A673 (cell line): ENCODE data around the gene CTSZ. TPM values are rescaled to one million over a fixed set of nuclear protein-coding genes. Genes with fewer than 3 reads are reported as not detected.

Source experiments
- BruUV-seq: library from RNA; stranded (reverse); fragments of 400-500 nt; replicated peaks from 2 replicates; lab custom pipeline; 2021; lab: Mats Ljungman, UMichigan
- CTCF ChIA-PET: fragments of 300-600 bp; sonication (Branson Sonifier 250); formaldehyde crosslinking; loops from one replicate; lab custom pipeline; 2022; ENCODE audit warnings: antibody characterized with exemption; lab: Charles Lee
- POLR2A ChIA-PET: fragments of 300-600 bp; sonication (Branson Sonifier 250); formaldehyde crosslinking; loops from one replicate; lab custom pipeline; 2022; ENCODE audit warnings: antibody characterized with exemption; ENCODE audit not compliant: low non-redundant PET; lab: Charles Lee
- DNase-seq: peaks from one replicate; pipeline ENCODE4 v3.0.0-alpha.2; 2015; ENCODE audit warnings: low spot score
- H3K27ac ChIP-seq: fragments of 200-600 bp; sonication (generic); 2 replicates; pipeline ENCODE4 v1.5.1; 2016; ENCODE audit warnings: mixed run types, low read depth, mild to moderate bottlenecking, mixed read lengths, antibody characterized with exemption, low read length; ENCODE audit not compliant: poor library complexity, severe bottlenecking
- H3K27me3 ChIP-seq: fragments of 200-600 bp; sonication (generic); replicated peaks from 2 replicates; pipeline ENCODE4 v1.6.1; 2017; ENCODE audit warnings: mixed run types, low read depth, mild to moderate bottlenecking, mixed read lengths, antibody characterized with exemption, low read length; ENCODE audit not compliant: insufficient read depth, poor library complexity
- H3K36me3 ChIP-seq: fragments of 200-600 bp; sonication (generic); 2 replicates; pipeline ENCODE4 v1.6.1; 2016; ENCODE audit warnings: mixed run types, mild to moderate bottlenecking, mixed read lengths, antibody characterized with exemption, low read length; ENCODE audit not compliant: insufficient read depth, poor library complexity, severe bottlenecking
- H3K4me1 ChIP-seq: fragments of 200-600 bp; sonication (generic); 2 replicates; pipeline ENCODE4 v1.6.1; 2017; ENCODE audit warnings: mixed run types, mild to moderate bottlenecking, mixed read lengths, antibody characterized with exemption, low read length; ENCODE audit not compliant: insufficient read depth, poor library complexity, severe bottlenecking
- H3K4me3 ChIP-seq: fragments of 200-600 bp; sonication (generic); 2 replicates; pipeline ENCODE4 v1.5.1; 2016; ENCODE audit warnings: low read depth, mixed run types, mild to moderate bottlenecking, mixed read lengths, low read length; ENCODE audit not compliant: poor library complexity, severe bottlenecking
- H3K9me3 ChIP-seq: fragments of 200-600 bp; sonication (generic); 2 replicates; pipeline ENCODE4 v1.6.1; 2016; ENCODE audit warnings: mixed run types, low read depth, mild to moderate bottlenecking, mixed read lengths, antibody characterized with exemption, low read length; ENCODE audit not compliant: poor library complexity, severe bottlenecking
- CTCF ChIP-seq: fragments of 300-800, 200-600 bp; sonication (generic); conservative IDR thresholded peaks from 2 replicates; pipeline ENCODE4 v1.5.1; 2017; ENCODE audit warnings: low read depth, mild to moderate bottlenecking, antibody characterized with exemption, low read length, moderate library complexity, mixed read lengths
- EZH2 ChIP-seq: fragments of 200-600 bp; sonication (generic); IDR thresholded peaks from 2 replicates; pipeline ENCODE4 v1.6.1; 2017; ENCODE audit warnings: borderline replicate concordance, low read depth, mild to moderate bottlenecking, mixed read lengths, antibody characterized with exemption, low read length; ENCODE audit not compliant: poor library complexity, severe bottlenecking
- intact Hi-C: fragments of 100-400 bp; cut with micrococcal nuclease; formaldehyde crosslinking; loops from one replicate; pipeline ENCODE4 v1.10.0; 2022; ENCODE audit not compliant: unreplicated experiment
- total RNA-seq: library from RNA; stranded (reverse); gene quantifications from 2 replicates; pipeline ENCODE4 v1.2.3, GENCODE V29; 2021

The CTSZ gene
- total RNA-seq, 1 experiment from 2014 or later, result 1.2 TPM

DNA sequence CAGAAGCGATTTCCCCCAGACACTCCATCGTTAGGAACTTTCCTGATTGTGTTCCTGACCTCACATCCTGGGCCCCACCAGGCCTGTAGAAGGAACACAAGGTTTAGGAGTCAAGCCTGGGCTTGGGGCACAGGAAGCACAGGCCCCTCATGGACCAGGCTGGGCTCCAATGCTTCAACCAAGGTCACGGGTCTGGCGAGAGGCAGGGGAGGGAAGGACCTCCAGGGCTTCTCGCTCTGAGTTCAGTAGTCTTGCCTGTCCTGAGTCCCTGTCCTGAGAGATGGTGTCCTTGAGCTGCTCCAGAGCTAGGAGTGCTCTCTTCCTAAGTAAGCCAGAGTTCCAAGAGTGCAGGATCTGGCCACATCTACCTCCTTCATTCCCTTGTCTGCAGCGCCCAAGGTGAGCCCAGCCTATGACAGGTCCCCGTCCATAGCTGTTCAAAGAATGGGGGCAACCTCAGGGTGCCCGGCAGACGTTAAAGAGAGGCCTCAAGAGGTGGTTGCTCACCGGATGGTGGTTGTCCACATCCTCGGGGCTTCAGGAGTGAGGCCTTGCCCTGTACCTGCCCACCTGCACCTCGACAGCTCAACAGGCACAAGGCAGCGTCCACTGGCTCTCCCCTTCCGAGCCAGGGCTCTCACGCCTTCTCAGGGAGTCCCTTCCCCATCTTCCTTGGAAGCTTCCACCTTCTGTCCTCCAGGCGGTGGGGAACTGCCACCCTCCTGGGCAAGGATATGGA lies 10.6 kb upstream of the CTSZ start:
- Histone ChIP-seq H3K36me3 (no peaks in the 10 kb centered on the region), H3K4me3 (no peak overlapping the region), H3K27me3 (no peaks in the 10 kb centered on the region), H3K9me3 (no peaks in the 10 kb centered on the region), H3K4me1 (peaks cover 15% of the 10 kb centered on the region), H3K27ac (no peak overlapping the region)
- intact Hi-C loops, result no loop called here
- no peak for DNase-seq
- CTCF ChIA-PET, result no interaction called here
- TF ChIP-seq CTCF (no peak), EZH2 (no peak)
- no TSS peak for BruUV-seq
- POLR2A ChIA-PET, result no interaction called here

- no peaks in the 10 kb centered on the region for H3K9me3 ChIP-seq
- ChIA-PET POLR2A (interaction anchor here (1.0 kb wide), 1 partner anchor 30 kb away, joined by 3 read pairs; no protein-coding TSS in a partner anchor), CTCF (no interaction called here)
- H3K27ac ChIP-seq, result no peak overlapping the region
- intact Hi-C loops, result no loop called here
- H3K4me1 ChIP-seq, result peaks cover 15% of the 10 kb centered on the region
- H3K36me3 ChIP-seq, result no peaks in the 10 kb centered on the region
- no TSS peak for BruUV-seq
- no peak for DNase-seq
- TF ChIP-seq EZH2 (no peak), CTCF (no peak)
- no peaks in the 10 kb centered on the region for H3K27me3 ChIP-seq
- H3K4me3 ChIP-seq, result no peak overlapping the region
Observed at GRCh38 chr20:59016795-59017492, 9.9 kb upstream of the CTSZ start.

GRCh38 chr20:59015812-59016711 lies 9.0 kb upstream of the CTSZ start:
- no peaks in the 10 kb centered on the region for H3K9me3 ChIP-seq
- intact Hi-C loops, result no loop called here
- no peak overlapping the region for H3K4me3 ChIP-seq
- CTCF ChIA-PET, result no interaction called here
- TF ChIP-seq EZH2, result no peak
- H3K27ac ChIP-seq, result no peak overlapping the region
- no peak for DNase-seq
- POLR2A ChIA-PET, result interaction anchor here (1.0 kb wide), 1 partner anchor 29 kb away, joined by 3 read pairs; no protein-coding TSS in a partner anchor
- no TSS peak for BruUV-seq
- H3K27me3 ChIP-seq, result no peaks in the 10 kb centered on the region
- H3K36me3 ChIP-seq, result no peaks in the 10 kb centered on the region
- H3K4me1 ChIP-seq, result peaks cover 7% of the 10 kb centered on the region
